ENCODE measurements around the gene QPRT.

- no peak for TF ChIP-seq POLR2AphosphoS5 (IDR thresholded peaks at IDR 0.05; ENCODE audit: low read depth, low read length)
- TF ChIP-seq USF2 (IDR thresholded peaks at IDR 0.05; ENCODE audit: low read length): no peak
- TF ChIP-seq CTCF (IDR thresholded peaks at IDR 0.05; ENCODE audit: control extremely low read depth in 1 of 3, insufficient read depth in 1 of 3, low read depth in 1 of 3, low read length in 3 of 3): peak in 2 of 3 experiments; percentile 68 to 90; a peak in 3 of 4 replicates
- TF ChIP-seq RXRA (IDR thresholded peaks at IDR 0.05; ENCODE audit: insufficient read depth, low read depth, low read length): no peak
- no peak for TF ChIP-seq CEBPB (IDR thresholded peaks at IDR 0.05; ENCODE audit: low read depth, low read length)
Observed at GRCh38 chr16:29729116-29729521, 50.1 kb downstream of the QPRT start.
